HepG2 (cell line): ENCODE measurements around the gene REC114. TPM values are rescaled to one million over a fixed set of nuclear protein-coding genes. Genes with fewer than 3 reads are reported as not detected.

ENCODE experiments used
- ATAC-seq: fragments of 200-7000 bp; cut with Tn5 transposase; 3 replicates; pipeline ENCODE4 v1.9.1; 2020; ENCODE audit warnings: mild to moderate bottlenecking, moderate library complexity
- BruUV-seq: library from RNA; stranded (reverse); fragments of 400-500 nt; replicated peaks from 2 replicates; lab custom pipeline; 2021; lab: Mats Ljungman, UMichigan
- CTCF ChIA-PET: fragments of 300-600 bp; formaldehyde crosslinking; extraction: SDS; loops from one replicate; lab custom pipeline; 2021; ENCODE audit warnings: low total read pairs, inconsistent platforms, low intra/inter-chr PET ratio; lab: Yijun Ruan, JAX
- POLR2A ChIA-PET: fragments of 350-600 bp; sonication (Branson Sonifier 250); formaldehyde crosslinking; loops from one replicate; lab custom pipeline; 2020; ENCODE audit warnings: antibody characterized with exemption, inconsistent platforms; lab: Yijun Ruan, JAX
- DNase-seq: peaks from one replicate; pipeline ENCODE4 v3.0.0-alpha.2; 2015; ENCODE audit warnings: low spot score
- FAIRE-seq: peaks from 3 replicates; lab custom pipeline; 2011; peaks lifted over from hg19 to GRCh38; lab: Jason Lieb, UNC
- H2AFZ ChIP-seq: one replicate; pipeline ENCODE4 v1.6.1; 2011; ENCODE audit warnings: low read length, inconsistent platforms
- H3K27ac ChIP-seq: fragments of 300-600 bp; 3 replicates; pipeline ENCODE4 v1.8.0; 2011; ENCODE audit warnings: mixed run types, mild to moderate bottlenecking, mixed read lengths, low read length, inconsistent platforms; ENCODE audit not compliant: insufficient read depth; ENCODE audit errors: extremely low read length
- H3K27me3 ChIP-seq, 2 experiments: fragments of 200-600 bp in 1 of 2; 2 replicates in 1 of 2; 3 replicates in 1 of 2; pipeline versions ENCODE4 v1.6.0 to v1.8.0; 2011; ENCODE audit warnings: low read length in 2 of 2, mild to moderate bottlenecking in 2 of 2, moderate library complexity in 2 of 2, inconsistent platforms in 1 of 2; ENCODE audit not compliant: insufficient read depth in 2 of 2, control insufficient read depth in 1 of 2
- H3K36me3 ChIP-seq, 2 experiments: fragments of 200-600 bp in 1 of 2; replicated peaks in 1 of 2; 2 replicates in 1 of 2; 3 replicates in 1 of 2; pipeline versions ENCODE4 v1.5.1 to v1.8.0; 2011; ENCODE audit warnings: low read length in 2 of 2, inconsistent platforms in 1 of 2; ENCODE audit not compliant: insufficient read depth in 2 of 2, control insufficient read depth in 1 of 2
- H3K4me1 ChIP-seq: 2 replicates; pipeline ENCODE4 v1.5.1; 2012; ENCODE audit warnings: low read length, inconsistent platforms; ENCODE audit not compliant: insufficient read depth
- H3K4me2 ChIP-seq: 2 replicates; pipeline ENCODE4 v1.6.0; 2011; ENCODE audit warnings: low read depth, low read length, inconsistent platforms
- H3K4me3 ChIP-seq, 3 experiments: fragments of 200-600 bp in 1 of 3; sonication (generic), shearing (Covaris generic) in 1 of 3; replicated peaks in 1 of 3; 2 replicates each; pipeline ENCODE4 v1.5.1; 2011 to 2016; ENCODE audit warnings: low read length in 3 of 3, inconsistent platforms in 2 of 3, low read depth in 2 of 3, mild to moderate bottlenecking in 2 of 3, control low read depth in 1 of 3, mixed read lengths in 1 of 3; ENCODE audit not compliant: insufficient read depth in 1 of 3
- H3K79me2 ChIP-seq: one replicate; pipeline ENCODE4 v1.6.1; 2011; ENCODE audit warnings: low read length, inconsistent platforms; ENCODE audit not compliant: insufficient read depth
- H3K9ac ChIP-seq: 2 replicates; pipeline ENCODE4 v1.6.0; 2011; ENCODE audit warnings: mild to moderate bottlenecking, low read depth, low read length, inconsistent platforms; ENCODE audit not compliant: insufficient read depth
- H3K9me3 ChIP-seq: 2 replicates; pipeline ENCODE4 v1.5.1; 2012; ENCODE audit warnings: mild to moderate bottlenecking, low read length
- H4K20me1 ChIP-seq: 2 replicates; pipeline ENCODE4 v1.6.0; 2011; ENCODE audit warnings: inconsistent platforms, mild to moderate bottlenecking, low read length, moderate library complexity; ENCODE audit not compliant: insufficient read depth
- CENPT ChIP-seq: sonication (generic); formaldehyde crosslinking; IDR thresholded peaks from 2 replicates; pipeline ENCODE4 v1.8.0; 2022; ENCODE audit warnings: low read depth, mild to moderate bottlenecking, moderate library complexity, missing genetic modification reagents
- KAT7 ChIP-seq: IDR thresholded peaks from 2 replicates; pipeline ENCODE4 v1.6.1; 2018; ENCODE audit warnings: borderline replicate concordance, missing compliant biosample characterization
- RAD21 ChIP-seq: fragments of 450-650 bp; formaldehyde crosslinking; IDR thresholded peaks from 2 replicates; pipeline ENCODE4 v1.5.0; 2020; ENCODE audit warnings: mild to moderate bottlenecking
- RARG ChIP-seq: sonication (generic); formaldehyde crosslinking; IDR thresholded peaks from 2 replicates; pipeline ENCODE4 v1.4.0; 2020; ENCODE audit warnings: low read depth, mild to moderate bottlenecking, missing genetic modification reagents
- SKIL ChIP-seq: sonication (generic); formaldehyde crosslinking; IDR thresholded peaks from 2 replicates; pipeline ENCODE4 v1.8.0; 2022; ENCODE audit warnings: missing genetic modification reagents, mild to moderate bottlenecking, moderate library complexity, borderline replicate concordance
- SNAPC2 ChIP-seq: sonication (generic); formaldehyde crosslinking; IDR thresholded peaks from 2 replicates; pipeline ENCODE4 v1.8.1; 2022; ENCODE audit warnings: mild to moderate bottlenecking, missing genetic modification reagents
- STAT5B ChIP-seq: sonication (generic); formaldehyde crosslinking; IDR thresholded peaks from 2 replicates; pipeline ENCODE4 v1.4.0; 2020; ENCODE audit warnings: missing genetic modification reagents
- ZBTB39 ChIP-seq: sonication (generic); formaldehyde crosslinking; IDR thresholded peaks from 2 replicates; pipeline ENCODE4 v1.5.0; 2020; ENCODE audit warnings: missing genetic modification reagents
- ZNF501 ChIP-seq: sonication (generic); formaldehyde crosslinking; IDR thresholded peaks from 2 replicates; pipeline ENCODE4 v1.5.1; 2020; ENCODE audit warnings: mild to moderate bottlenecking, moderate library complexity, missing genetic modification reagents
- ZSCAN30 ChIP-seq: sonication (generic); formaldehyde crosslinking; IDR thresholded peaks from 2 replicates; pipeline ENCODE4 v1.5.0; 2020; ENCODE audit warnings: mild to moderate bottlenecking, missing genetic modification reagents
- WGBS: methylation state at CpG from one replicate; pipeline ENCODE4 v1.1.6; 2017; ENCODE audit warnings: low lambda C conversion rate; 5-methylcytosine and 5-hydroxymethylcytosine counted together
- in situ Hi-C: cut with HindIII; loops from 2 replicates; pipeline ENCODE4 v1.10.0; 2017; ENCODE audit warnings: low pct_unique_long_range_greater_than_20kb; ENCODE audit not compliant: extremely low pct_ligation_motif_present
- intact Hi-C: fragments of 100-400 bp; cut with micrococcal nuclease; formaldehyde crosslinking; loops from one replicate; pipeline ENCODE4 v1.10.0; 2022; ENCODE audit not compliant: unreplicated experiment
- polyA plus RNA-seq, 8 experiments: library from polyadenylated mRNA; depleted of rRNA in 3 of 8; stranded (reverse) in 7 of 8; unstranded in 1 of 8; fragments of >200 nt; fragmentation: Illumina TruSeq in 4 of 8; extraction: Trizol in 4 of 8; gene quantifications; 2 replicates each; pipeline versions ENCODE4 v1.2.1 to v1.2.3, GENCODE V29; 2011 to 2016; ENCODE audit warnings: low read depth in 4 of 8, missing spikeins in 1 of 8, mixed read lengths in 1 of 8; ENCODE audit not compliant: insufficient read depth in 1 of 8
- total RNA-seq, 5 experiments: library from RNA; depleted of rRNA; stranded (reverse); fragments of >200 nt; fragmentation: Illumina TruSeq; extraction: Trizol; gene quantifications; 2 replicates each; pipeline ENCODE4 v1.2.3, GENCODE V29; 2016; ENCODE audit warnings: low read depth in 1 of 5
- TF ChIP-seq, protein P1 (sequence below): sonication (generic); formaldehyde crosslinking; IDR thresholded peaks from 2 replicates; pipeline ENCODE4 v1.4.0; 2020; ENCODE audit warnings: missing genetic modification reagents

The REC114 gene
- total and polyA plus RNA-seq, 2 of the 13 experiments (the other 11 are each of a cell fraction or from before 2014, with no cell fraction given): not detected

- no peak for TF ChIP-seq ZBTB39 (CRISPR knock-in tag)
- no peak for TF ChIP-seq STAT5B
Observed at GRCh38 chr15:73437543-73438109, 5.3 kb upstream of the REC114 start (continued).

DNA sequence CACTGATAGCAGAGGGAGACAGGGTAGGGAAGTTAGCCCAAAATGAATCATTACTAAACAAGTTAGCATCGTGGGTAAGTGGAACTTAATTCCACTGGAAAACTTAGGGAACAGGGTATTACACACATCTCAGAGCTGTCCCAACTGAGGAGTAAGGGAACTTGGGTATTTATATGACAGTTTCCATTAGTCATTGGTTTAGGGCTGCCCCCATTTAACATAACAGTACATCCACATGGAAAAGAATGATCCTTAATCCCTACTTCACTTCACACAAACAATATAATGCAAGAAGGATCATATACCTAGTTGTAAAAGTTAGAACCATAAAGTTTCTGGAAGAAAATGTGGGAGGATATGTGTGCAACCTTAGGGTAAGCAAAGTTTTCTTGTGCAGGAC, 4.3 kb upstream of the REC114 start:
- BruUV-seq: no TSS peak

More for the DNA sequence above, 4.3 kb upstream of the REC114 start:
- no peak for FAIRE-seq
- Histone ChIP-seq H3K4me3 (no peak overlapping the region), H3K27ac (no peak overlapping the region), H3K79me2 (no peaks in the 10 kb centered on the region), H3K27me3 (peaks cover 1 to 6% of the 10 kb centered on the region in 2 experiments; a peak in 2 of 5 replicates), H2AFZ (no peak overlapping the region), H3K9ac (no peak overlapping the region), H3K36me3 (no peaks in the 10 kb centered on the region), H3K4me1 (no peaks in the 10 kb centered on the region), H3K4me2 (no peak overlapping the region), H3K9me3 (no peaks in the 10 kb centered on the region), H4K20me1 (no peaks in the 10 kb centered on the region)
- intact Hi-C loops (no loop called here), in situ Hi-C loops (no loop called here)
- CTCF ChIA-PET: no interaction called here
- TF ChIP-seq RARG (CRISPR knock-in tag) (no peak), ZNF501 (CRISPR knock-in tag) (no peak), CENPT (CRISPR knock-in tag) (no peak), RAD21 (CRISPR knock-in tag) (no peak), KAT7 (no peak), SKIL (CRISPR knock-in tag) (no peak), ZSCAN30 (CRISPR knock-in tag) (no peak), SNAPC2 (CRISPR knock-in tag) (no peak)
- TF ChIP-seq, protein P1, sequence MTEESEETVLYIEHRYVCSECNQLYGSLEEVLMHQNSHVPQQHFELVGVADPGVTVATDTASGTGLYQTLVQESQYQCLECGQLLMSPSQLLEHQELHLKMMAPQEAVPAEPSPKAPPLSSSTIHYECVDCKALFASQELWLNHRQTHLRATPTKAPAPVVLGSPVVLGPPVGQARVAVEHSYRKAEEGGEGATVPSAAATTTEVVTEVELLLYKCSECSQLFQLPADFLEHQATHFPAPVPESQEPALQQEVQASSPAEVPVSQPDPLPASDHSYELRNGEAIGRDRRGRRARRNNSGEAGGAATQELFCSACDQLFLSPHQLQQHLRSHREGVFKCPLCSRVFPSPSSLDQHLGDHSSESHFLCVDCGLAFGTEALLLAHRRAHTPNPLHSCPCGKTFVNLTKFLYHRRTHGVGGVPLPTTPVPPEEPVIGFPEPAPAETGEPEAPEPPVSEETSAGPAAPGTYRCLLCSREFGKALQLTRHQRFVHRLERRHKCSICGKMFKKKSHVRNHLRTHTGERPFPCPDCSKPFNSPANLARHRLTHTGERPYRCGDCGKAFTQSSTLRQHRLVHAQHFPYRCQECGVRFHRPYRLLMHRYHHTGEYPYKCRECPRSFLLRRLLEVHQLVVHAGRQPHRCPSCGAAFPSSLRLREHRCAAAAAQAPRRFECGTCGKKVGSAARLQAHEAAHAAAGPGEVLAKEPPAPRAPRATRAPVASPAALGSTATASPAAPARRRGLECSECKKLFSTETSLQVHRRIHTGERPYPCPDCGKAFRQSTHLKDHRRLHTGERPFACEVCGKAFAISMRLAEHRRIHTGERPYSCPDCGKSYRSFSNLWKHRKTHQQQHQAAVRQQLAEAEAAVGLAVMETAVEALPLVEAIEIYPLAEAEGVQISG (CRISPR knock-in tag): no peak
- DNase-seq: no peak
- 0% methylated on average over 1 of the region's 1 CpG for WGBS
- POLR2A ChIA-PET: no interaction called here
- no peak for ATAC-seq
